Stimulated activated CD4-positive, alpha-beta T cell treated with anti-CD3 and anti-CD28 coated beads, Interleukin-1b, Interleukin-23, amount 100 ng/mL, for 24 hours (primary cell): ENCODE measurements around the gene FCER2.

Experiments
- DNase-seq, 4 experiments: peaks; one replicate each; pipeline ENCODE4 v3.0.0-alpha.2; 2020; ENCODE audit warnings: low read depth in 4 of 4, low spot score in 1 of 4

Gene FCER2

GRCh38 chr19:7701049-7701653, 780 bp downstream of the FCER2 start:
- DNase-seq = no peak

DNA sequence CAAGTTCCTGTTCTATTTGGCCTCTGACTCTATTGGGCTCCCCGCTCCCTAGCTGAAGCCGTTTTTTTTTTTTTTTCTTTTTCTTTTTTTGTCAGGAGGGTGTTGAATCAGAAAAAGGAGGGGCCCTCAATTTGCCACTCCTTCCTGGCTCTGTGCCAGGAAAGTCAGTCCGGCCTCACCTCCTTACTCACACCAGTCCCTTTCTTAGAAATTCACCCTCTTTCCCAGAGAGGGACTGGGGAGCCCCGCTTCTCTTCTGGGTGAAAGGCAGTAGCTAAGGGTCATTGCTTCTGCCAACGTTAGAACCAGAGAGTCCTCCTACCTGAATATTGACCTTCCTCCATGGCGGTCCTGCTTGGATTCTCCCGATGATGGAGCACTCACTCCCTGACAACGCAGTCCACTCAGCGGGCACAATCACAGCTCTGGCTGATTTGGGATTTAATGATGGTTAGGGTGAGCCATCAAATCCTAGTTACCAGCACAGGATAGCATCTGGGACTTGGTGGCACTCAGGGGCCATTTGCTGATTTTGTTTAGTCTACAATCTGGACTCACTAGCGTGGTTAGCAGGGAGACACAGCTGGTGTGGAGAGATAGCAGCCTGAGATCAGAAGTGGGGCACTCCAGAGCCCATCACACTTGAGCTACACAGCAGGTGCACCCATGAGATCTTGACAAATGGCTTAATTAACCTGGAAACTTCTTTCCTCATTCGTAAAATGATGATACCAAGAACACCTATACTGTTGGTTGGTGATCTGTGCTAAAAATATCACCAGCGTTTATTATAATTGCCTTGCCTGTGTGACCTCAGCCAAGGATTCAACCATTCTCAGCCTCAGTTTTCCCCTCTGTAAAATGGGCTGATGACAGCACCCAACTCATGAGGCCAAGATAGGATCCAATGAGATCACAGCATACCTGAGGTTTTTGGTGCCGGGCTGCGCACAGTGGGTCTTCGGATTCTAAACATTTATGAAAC, 2.2 kb downstream of the FCER2 start:
- peak in 2 of 4 experiments; percentile 20 to 54 for DNase-seq

DNA sequence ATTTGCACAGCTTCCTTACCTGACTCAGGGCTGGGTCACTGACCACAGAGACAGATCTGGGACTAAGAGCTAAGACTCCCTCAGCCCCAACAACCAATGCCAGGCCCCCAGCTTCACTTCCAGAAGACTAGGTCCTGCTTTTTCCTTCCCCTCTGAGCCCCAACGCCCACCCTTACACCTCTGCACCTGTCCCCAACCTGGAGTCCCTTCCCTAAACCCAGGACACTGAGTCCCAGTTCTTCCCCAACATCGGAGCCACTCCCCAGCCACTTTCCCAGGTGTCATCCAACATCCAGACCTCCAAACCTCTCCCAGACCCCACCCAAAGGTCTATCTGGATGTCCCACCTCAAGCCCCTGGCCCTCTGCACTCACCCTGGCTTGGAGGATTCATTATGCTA, 2.9 kb downstream of the FCER2 start:
- DNase-seq = no peak

DNA sequence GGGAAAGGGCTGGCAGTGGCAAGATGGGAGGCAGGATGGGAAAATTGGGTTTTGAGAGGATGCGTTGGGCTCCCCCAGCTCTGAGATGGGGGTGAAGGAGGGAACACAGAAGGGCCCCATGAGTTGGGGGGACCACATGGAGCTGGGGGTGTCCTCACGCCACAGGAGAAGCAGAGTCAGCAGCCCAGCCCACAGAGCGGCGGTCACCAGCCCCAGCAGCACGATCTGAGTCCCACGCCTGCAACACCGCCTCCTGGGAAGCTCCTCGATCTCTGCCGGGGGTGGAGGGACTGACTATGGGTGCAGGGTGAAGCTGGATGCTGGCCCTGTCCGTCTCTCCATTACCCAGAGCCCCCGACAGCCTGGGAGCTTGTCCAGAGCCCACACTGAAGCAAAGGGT, 3.3 kb downstream of the FCER2 start:
- DNase-seq = no peak

GRCh38 chr19:7697721-7698287, 4.1 kb downstream of the FCER2 start:
- no peak for DNase-seq

DNA sequence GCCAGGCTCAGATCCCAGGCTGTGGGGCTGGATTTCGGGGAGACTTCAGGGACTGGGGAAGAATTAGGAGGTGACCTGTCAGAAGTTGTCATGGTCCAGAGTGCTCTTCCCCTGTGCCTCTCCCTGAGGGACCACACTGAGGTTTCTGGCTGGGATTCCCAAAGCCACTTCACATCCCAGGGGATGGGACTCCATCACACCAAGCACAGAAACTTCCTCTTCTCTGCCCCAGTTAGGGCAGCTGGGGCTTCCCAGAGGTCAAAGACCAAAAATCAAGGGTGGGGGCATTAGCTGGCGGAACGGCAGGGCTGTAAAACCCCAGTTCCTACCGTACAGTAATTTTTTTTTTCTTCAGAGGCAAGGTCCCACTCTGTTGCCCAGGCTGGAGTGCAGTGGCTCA, 7.4 kb downstream of the FCER2 start:
- no peak for DNase-seq

- no peak for DNase-seq
Measured at GRCh38 chr19:7692417-7693088, 9.4 kb downstream of the FCER2 start.

DNA sequence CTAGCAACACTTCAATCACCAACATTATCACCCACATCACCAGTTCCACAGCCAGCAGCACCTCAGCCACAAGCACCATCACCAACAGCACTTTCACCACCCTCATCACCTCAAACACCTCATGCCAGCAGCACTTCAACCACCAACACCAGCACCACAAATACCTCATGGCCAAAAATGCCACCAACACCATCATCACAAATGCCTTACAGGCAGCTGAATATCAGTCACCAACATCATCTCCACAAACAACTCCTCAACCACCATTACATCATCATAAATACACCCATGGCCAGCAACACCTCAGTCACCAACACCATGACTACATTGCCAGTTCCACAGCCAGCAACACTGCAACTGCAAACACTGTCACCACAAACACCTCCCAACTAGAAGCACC, 10.4 kb downstream of the FCER2 start:
- DNase-seq = no peak

DNA sequence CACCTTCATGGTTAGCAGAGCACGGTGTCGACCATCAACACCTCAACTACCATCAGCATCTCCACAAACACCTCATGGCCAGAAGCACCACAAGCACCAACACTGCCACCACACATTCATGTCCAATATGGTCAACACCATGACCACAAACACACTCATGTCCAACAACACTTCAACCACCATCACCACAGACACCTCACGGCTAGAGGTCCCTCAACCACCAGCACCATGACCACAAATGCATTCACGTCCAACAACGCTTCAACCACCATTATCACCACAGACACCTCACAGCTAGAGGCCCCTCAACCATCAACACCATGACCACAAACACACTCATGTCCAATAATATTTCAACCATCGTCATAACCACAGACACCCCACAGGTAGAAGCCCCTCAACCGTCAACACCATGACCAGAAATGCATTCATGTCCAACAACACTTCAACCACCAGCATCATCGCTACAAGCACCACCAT, 11.1 kb downstream of the FCER2 start:
- DNase-seq = no peak

- DNase-seq = no peak
Measured at GRCh38 chr19:7689165-7689564, 12.8 kb downstream of the FCER2 start.

GRCh38 chr19:7687177-7687576, 14.8 kb downstream of the FCER2 start:
- DNase-seq = no peak

DNA sequence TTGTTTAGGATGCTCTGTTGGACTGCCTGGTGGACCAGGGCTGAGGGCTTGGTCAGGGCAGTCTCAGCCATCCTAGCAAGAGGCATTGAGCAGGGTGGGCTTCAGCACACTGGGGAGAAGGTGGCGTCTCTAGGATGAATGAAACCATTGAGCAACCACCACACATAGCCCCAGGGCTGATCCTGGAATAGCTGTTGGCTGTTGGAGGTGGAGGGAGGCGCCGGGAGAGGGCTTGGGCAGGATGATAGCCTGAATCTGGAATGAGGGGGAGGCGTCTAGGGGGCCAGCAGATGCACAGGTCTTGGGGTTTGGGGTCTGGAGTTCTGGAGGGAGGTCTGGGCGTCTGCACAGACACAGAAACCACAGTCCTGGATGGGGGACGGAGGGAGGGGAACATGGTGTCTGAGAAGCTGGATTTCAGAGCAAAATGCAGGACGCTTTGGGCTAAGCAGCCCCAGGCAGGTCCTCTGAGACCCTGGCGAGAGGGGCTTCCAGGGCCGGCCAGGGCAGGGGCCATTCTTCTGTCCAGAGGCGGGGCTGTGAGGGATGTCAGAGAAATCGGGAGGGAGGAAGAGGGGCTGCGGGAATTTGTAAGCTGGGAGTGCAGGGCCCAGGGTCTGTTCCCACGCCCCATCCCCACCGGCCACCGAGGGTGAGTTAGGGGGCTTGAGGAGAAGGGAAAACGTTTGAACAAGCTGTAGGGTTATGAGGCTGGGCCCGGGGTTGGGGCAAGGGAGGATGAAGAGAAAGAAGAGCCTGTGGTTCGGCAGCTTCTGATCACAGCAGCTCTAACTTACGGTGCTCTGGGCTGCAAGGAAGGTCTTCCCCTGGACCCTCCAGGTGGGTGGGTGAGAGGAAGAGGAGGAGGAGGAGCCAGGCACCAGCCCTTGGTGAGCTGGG, 16.1 kb downstream of the FCER2 start:
- DNase-seq = no peak

DNA sequence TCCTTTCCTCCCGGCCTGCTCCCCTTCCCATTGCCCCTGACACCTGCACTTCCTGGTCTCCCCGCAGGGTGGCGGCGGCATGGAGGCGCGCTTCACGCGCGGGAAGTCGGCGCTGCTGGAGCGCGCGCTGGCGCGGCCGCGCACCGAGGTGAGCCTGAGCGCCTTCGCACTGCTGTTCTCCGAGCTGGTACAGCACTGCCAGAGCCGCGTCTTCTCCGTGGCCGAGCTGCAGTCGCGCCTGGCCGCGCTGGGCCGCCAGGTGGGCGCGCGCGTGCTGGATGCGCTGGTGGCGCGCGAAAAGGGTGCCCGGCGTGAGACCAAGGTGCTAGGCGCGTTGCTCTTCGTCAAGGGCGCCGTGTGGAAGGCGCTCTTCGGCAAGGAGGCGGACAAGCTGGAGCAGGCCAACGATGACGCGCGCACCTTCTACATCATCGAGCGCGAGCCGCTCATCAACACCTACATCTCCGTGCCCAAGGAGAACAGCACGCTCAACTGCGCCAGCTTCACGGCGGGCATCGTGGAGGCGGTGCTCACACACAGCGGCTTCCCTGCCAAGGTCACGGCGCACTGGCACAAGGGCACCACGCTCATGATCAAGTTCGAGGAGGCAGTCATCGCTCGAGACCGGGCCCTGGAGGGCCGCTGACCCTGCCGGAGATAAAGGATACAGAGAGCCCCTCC, 19.6 kb downstream of the FCER2 start:
- no peak for DNase-seq

GRCh38 chr19:7681340-7682174, 20.4 kb downstream of the FCER2 start:
- peak; percentile 65 to 90 (median 81) for DNase-seq

DNA sequence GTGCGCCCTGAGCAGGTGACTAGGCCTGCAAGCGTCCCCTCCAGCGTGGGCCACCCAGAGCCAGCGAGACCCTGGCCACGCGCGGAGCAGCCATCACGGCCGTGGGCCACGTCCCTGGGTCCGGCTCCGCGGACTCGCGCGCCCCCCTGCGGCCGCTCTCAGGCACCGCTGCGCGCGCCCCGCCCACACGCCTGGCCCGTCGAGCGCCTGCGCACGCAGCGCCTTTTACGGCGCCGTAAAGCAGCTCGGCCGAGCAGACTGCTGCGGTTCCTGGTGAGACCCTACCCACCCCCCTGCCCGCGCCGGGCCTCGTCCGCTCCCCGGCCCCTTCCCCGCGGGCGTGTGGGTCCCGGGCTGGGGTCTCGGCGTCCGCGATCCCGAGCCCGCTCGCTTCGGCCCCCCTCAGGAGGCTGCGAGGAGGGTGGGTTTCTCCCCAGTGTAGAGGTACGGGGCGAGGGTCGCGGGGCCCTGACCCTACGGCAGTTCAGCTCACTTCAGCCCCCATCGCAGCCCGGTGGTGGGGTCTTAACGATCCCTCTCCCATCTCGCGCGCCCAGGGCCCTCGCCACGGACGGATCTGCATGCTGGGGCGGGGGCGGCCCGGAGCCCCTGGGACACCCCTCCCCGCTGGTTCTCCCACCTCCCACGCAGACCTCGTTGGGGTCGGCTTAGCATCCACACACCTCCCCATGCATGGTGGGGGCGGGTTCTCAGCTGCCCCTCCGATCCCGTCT, 21.2 kb downstream of the FCER2 start, which contains the start of gene TRAPPC5:
Gene TRAPPC5 (plus strand): TSS at position 228 of the 734 bp plus-strand sequence. CDS start 1,421 bp downstream, outside the sequence.
- peak; percentile 65 to 78 (median 73) for DNase-seq

- DNase-seq = no peak
Measured at GRCh38 chr19:7679771-7680605, 21.9 kb downstream of the FCER2 start.
